Stimulated activated CD4-positive, alpha-beta T cell treated with anti-CD3 and anti-CD28 coated beads, Interleukin-1b, Interleukin-23, amount 100 ng/mL, for 1 hour (primary cell): ENCODE measurements around the gene PFKFB3.
"Not testable (repeated sequence)": the region's sequence is repeated elsewhere in the genome, so short reads cannot be mapped to it uniquely, and the experiment has no call there.

Experiments
- DNase-seq, 2 donors: peaks; one replicate each; pipeline ENCODE4 v3.0.0-alpha.2; 2020; ENCODE audit warnings: low read depth in 2 of 2

The PFKFB3 gene

GRCh38 chr10:6236349-6237198 lies 33.8 kb downstream of the PFKFB3 start:
- DNase-seq, result no peak

GRCh38 chr10:6237199-6237530 lies 34.4 kb downstream of the PFKFB3 start:
- DNase-seq, result no peak

DNA sequence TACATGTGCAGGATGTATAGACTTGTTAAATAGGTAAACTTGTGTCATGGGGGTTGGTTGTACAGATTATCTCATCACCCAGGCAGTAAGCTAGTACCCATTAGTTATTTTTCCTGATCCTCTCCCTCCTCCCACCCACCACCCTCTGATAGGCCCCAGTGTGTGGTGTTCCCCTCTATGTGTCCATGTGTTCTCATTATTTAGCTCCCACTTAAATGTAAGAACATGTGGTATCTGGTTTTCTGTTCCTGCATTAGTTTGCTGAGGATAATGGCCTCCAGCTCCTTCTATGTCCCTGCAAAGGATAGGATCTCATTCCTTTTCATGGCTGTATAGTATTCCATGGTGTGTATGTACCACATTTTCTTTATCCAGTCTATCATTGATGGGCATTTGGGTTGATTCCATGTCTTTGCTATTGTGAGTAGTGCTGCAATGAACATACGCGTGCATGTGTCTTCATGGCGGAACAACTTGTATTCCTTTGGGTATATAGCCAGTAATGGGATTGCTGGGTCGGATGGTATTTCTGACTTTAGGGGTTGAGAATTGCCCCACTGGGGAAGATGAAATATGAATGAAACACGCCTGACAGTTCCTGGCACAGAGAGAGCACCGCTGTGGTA lies 36.0 kb downstream of the PFKFB3 start:
- not testable (repeated sequence) for DNase-seq

DNA sequence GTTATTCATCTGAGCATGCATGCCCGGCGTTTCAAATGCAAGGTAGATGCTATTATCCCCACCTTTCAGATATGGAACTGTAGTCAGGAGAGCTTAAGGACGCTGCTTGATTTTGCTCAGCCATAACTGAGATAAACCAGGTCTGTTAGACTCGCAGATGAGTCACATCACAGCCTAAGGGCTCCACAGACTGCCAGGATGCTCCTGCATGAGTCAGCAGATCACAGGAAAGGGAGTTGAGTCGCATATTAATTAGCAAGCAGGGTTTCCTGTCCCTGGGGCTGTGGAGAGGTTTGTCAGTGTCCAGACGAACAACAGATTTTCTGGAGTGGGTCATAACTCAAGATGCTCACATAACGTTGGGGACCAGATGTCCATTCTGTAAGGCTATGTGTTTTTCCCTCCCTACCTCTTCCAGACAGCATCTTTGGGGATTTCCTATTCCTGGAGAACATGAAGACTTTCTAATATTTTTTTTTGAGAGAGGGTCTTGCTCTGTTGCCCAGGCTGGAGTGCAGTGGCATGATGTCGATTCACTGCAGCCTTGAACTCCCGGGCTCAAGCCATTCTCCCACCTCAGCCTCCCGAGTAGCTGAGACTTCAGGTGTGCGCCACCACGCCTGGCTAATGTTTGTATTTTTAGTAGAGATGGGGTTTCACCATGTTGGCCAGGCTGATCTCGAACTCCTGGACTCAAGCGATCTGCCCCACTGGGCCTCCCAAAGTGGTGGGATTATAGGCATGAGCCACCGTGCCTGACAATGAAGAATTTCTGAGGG lies 36.7 kb downstream of the PFKFB3 start:
- peak; percentile 28 to 34 for DNase-seq

DNA sequence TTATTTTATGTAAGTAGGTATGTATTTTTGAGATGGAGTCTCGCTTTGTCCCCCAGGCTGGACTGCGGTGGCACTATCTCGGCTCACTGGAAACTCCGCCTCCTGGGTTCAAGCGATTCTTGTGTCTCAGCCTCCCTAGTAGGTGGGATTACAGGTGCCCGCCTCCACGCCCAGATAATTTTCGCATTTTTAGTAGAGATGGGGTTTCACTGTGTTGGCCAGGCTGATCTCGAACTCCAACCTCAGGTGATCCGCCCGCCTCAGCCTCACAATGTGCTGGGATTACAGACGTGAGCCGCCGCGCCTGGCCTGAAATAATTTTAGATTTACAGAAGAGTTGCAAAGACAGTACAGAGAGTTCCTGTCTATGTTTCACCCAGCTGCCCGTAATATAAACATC lies 37.5 kb downstream of the PFKFB3 start:
- DNase-seq, result no peak

DNA sequence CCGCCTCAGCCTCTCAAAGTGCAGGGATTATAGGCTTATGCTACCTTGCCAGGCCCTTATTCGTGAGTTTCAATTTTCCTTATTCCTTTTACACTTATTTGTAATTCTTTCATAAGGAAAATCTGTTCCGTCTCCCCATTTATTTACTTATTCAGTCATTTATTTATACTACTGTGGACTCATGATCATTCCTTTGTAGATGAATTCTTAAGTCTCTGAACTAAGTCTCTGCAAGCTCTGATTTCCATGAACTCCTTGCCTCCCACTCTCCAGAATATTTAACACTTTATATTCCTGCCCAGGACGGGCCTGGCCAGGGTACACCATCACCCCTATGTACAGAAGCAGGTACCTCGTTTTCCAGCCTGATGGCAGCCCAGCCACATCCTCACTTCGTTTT lies 39.4 kb downstream of the PFKFB3 start:
- DNase-seq, result no peak

- no peak for DNase-seq
Observed at GRCh38 chr10:6244510-6244909, 41.8 kb downstream of the PFKFB3 start.

DNA sequence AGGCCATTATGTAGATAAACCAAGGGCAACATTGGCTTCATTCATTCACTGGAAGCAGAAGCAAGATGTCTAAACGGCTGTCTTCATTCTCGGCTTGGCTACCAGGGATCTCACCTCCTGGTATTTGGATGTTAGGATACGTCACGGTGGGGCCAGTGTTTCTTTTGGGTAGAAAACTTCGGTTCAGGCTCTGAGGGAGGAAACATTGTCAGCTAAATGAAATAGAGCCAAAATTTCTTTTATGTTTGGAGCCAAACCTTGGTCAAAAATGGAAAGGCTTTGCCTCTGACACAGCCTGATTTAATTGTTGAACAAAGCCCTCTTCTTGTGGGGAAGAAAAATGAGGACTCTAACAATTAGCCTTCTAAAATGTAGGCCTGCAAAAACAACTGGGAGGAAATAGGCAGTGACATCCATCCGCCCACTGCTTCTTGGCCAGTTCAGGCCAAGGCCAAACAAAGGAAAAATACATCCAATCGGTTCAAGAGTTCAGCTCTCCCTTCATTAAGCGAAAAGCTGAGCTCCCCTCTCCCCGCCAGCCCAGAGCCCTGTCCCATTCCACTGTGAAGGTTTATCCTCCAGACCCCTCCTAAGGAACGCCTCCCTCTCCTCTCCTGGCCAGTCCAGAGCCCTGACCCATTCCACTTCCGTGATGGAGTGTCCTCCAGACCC lies 44.4 kb downstream of the PFKFB3 start:
- DNase-seq, result no peak

DNA sequence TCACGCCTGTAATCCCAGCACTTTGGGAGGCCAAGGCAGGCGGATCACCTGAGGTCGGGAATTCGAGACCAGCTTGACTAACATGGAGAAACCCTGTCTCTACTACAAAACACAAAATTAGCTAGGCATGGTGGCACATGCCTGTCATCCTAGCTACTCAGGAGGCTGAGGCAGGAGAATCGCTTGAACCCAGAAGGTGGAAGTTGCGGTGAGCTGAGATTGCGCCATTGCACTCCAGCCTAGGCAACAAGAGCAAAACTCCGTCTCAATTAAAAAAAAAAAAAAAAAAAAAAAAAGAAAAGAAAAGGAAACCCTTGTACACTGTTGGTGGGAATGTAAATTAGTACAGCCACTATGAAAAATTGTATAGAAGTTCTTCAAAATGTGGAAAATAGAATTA lies 46.2 kb downstream of the PFKFB3 start:
- DNase-seq, result not testable (repeated sequence)

DNA sequence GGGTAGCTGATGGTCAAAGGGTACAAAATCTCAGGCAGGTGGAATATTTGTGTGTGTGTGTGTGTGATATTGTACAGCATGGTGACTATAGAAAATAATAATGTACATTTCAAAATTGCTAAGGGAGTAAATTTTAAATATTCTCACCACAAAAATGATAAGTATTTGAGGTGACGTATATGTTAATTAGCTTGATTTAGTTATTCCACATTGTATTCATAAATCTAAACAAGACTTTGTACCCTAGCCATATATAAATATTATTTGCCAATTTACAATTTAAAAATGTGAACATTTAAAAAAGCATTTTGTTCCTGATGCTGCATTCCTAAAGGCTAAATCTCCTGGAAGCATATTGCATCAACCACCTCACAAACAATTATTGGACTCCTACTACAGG lies 47.0 kb downstream of the PFKFB3 start:
- DNase-seq, result no peak

DNA sequence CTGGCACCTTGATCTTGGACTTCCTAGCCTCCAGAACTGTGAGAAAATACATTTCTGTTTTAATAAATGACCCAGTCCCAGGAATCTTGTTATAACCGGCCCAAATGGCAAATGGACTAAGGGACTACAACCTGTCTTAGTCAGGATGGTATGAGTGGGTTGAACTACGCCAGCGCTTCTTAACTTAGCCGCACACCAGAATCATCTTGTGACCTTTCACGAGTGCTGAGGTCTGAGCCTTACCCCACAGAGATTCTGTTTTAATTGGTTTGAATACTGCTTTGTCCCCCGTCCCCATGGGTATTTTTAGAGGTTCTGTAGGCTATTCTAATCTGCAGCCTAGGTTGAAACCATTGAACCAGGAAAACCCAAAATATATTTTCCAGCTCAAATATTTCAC lies 48.0 kb downstream of the PFKFB3 start:
- no peak for DNase-seq

DNA sequence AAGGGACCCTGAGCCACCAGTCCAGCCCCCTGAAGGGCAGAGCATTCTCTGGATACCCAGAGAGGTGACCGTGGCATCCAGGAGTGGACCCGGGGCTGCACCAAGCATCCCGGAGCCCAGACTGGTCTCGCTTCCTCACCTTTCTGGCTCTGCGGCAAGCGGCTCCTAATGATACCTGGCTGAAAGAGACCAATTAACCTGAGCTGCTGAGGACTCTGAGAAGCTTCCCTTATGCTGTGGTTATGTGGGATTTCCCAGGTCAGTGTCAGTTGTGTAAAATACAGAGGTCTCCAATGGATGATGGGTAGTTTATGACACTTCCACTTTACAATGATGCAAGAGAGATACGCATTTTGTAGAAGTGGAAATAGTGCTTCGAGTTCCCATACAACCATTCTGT lies 51.5 kb downstream of the PFKFB3 start:
- DNase-seq, result no peak

- no peak for DNase-seq
Observed at GRCh38 chr10:6255548-6256061, 52.9 kb downstream of the PFKFB3 start.

DNA sequence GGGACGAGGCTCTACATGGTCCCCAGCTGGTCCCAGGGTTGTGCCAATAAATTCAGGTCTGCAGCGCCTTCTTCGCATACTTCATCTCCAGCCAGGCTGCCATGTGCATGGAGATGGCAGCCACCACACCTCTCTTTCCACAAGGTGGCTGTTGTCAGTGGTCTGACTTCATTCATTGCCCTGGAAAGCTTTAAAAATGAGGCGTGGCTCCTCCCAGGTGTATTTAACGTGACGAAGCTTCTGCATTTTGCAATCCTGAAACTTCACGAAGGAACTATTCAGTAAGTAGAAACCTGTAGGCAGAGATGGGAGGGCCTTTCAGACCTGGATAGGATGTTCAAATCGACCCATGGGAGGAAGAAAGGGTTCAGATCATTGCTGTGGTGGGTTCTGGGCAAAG lies 53.7 kb downstream of the PFKFB3 start:
- DNase-seq, result no peak

GRCh38 chr10:6259153-6259552 lies 56.4 kb downstream of the PFKFB3 start:
- DNase-seq, result no peak

GRCh38 chr10:6260843-6261242 lies 58.1 kb downstream of the PFKFB3 start:
- no peak for DNase-seq

- no peak for DNase-seq
Observed at GRCh38 chr10:6267941-6268340, 65.2 kb downstream of the PFKFB3 start.

DNA sequence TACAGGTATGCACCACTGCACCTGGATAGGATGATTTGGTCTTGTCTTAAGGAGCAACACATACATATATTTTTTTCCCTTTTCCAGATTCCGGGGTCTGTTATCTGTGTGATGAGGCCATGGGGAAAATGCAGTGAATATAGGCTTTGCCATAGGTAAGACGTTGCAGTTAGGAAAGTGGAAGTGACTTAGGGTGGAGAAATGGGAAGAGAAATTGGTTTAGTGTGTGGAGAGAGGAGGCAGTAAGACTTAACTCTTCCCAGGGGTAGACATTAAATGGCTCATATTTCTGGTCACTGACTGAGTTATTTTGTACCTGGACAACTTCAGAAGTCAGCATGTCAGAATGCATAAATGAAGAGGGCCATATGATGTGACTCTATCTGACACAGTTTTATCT lies 66.7 kb downstream of the PFKFB3 start:
- DNase-seq, result no peak

DNA sequence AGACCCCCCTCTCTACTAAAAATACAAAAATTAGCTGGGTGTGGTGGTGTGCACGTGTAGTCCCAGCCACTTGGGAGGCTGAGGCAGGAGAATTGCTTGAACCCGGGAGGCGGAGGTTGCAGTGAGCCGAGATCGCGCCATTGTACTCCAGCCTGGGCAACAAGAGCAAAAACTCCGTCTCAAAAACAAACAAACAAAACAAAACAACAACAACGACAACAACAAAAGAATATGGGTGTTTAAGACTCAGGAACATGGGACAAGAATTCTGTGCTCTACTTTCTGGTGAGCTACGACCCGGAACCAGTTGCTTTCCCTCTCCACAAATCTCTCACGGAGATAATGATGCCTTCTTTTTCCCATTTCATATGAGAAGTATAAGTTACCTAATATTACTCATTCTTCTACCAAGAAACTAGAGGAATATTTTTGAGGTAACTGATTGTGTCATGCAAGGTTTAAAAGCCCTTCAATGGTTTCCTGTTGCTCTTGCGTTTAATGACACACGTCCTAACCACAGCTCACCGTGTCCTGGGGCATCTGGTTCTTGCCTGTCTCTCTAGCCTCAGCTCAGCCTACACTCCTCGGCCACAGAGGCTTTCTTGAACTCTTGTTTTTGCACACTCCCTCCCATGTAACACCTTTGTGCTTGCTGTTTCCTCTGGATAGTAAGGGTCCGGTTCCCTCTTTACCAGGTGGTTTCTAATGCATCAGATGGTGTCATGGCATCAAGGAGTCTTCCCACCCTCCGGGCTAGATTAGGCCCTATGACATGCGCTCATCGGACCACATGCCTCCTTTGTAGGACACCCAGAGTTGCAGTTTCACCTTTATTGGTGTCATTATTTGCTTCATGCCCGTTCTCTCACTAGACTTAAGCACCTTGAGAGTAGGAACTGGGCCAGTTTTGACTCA lies 67.5 kb downstream of the PFKFB3 start:
- peak; percentile 29 to 32 for DNase-seq

DNA sequence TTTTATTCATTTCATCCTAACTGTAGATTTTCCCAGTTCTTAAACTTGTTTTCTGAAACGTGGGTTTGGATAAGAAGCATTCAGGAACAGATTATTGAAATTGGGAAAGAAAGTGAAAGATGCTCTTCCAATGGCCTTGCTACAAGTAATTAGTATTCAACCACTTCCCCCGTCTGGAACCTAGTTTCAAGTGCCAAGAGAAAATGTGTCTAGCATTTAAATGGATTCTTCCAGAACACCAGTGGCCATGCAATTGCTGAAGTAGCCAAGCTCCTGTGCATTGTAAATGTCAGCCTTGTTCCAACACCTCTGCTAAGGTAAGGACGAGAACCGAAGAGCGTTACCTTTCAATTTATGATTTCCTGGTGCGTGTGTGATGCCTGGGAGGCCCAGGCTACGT lies 68.2 kb downstream of the PFKFB3 start:
- DNase-seq, result no peak

DNA sequence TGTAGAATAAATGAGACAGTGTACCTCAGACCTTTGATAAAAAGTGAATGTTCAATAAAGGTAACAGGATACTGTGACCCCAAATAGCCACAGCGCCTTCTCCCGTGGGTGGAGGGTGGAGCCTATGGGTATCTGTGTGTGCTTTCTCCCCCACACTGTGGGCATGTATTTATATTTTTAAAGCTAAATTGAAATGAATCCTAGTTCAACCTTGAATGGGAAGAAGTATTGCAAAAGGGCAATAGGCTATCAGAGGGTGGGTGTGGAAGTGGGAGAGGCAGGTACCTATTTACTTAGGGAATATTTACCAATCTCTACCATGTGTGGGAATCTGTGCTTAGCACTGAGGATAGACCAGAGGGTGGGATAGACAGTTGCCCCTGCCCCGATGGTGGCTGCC lies 68.9 kb downstream of the PFKFB3 start:
- no peak for DNase-seq
